Testis (tissue), 3 donors: ENCODE results near the gene XPC. TPM values are rescaled to one million over a fixed set of nuclear protein-coding genes. Genes with fewer than 3 reads are reported as not detected.

ENCODE experiments used
- DNase-seq: peaks from one replicate; pipeline ENCODE4 v3.0.0-alpha.2; 2019
- H3K27ac ChIP-seq, 2 donors: fragments of 200-600 bp; sonication (generic); one replicate each; pipeline ENCODE4 v1.5.1; 2019
- H3K27me3 ChIP-seq: fragments of 200-600 bp; sonication (generic); one replicate; pipeline ENCODE4 v1.5.1; 2019
- H3K36me3 ChIP-seq: fragments of 200-600 bp; sonication (generic); one replicate; pipeline ENCODE4 v1.5.1; 2017; ENCODE audit warnings: low read depth; ENCODE audit errors: missing control alignments
- H3K4me1 ChIP-seq: fragments of 200-600 bp; sonication (generic); one replicate; pipeline ENCODE4 v1.5.1; 2019
- H3K4me3 ChIP-seq, 2 donors: fragments of 200-600 bp; sonication (generic); one replicate each; pipeline ENCODE4 v1.5.1; 2017 to 2019
- H3K9me3 ChIP-seq: fragments of 200-600 bp; sonication (generic); one replicate; pipeline ENCODE4 v1.5.1; 2017
- POLR2A ChIP-seq: fragments of 450-650 bp; IDR thresholded peaks from one replicate; pipeline ENCODE4 v1.6.1; 2017; ENCODE audit warnings: antibody characterized with exemption, mild to moderate bottlenecking, moderate library complexity
- WGBS, 2 donors: methylation state at CpG; one replicate each; pipeline ENCODE4 v1.1.5; 2018; 5-methylcytosine and 5-hydroxymethylcytosine counted together
- intact Hi-C: fragments of 100-400 bp; cut with DNase I; formaldehyde crosslinking; loops from one replicate; pipeline ENCODE4 v1.15.1; 2023; ENCODE audit warnings: low total_unique reads
- polyA plus RNA-seq: library from polyadenylated mRNA; stranded (reverse); fragments of 350-450 nt; fragmentation: Illumina TruSeq; extraction: RNeasy Lipid Tissue Mini Kit (QIAGEN cat#74804); gene quantifications from one replicate; pipeline ENCODE4 v1.2.3, GENCODE V29; 2014; ENCODE audit warnings: low read depth, low replicate concordance; ENCODE audit not compliant: insufficient read depth
- total RNA-seq, 2 donors: library from RNA; depleted of rRNA; stranded (reverse); fragments of >200 nt; gene quantifications; one replicate each; pipeline ENCODE4 v1.2.3, GENCODE V29; 2016
- TF ChIP-seq, protein P1 (sequence below), 3 experiments: fragments of 450-650 bp in 2 of 3; fragments of 200-600 bp in 1 of 3; sonication (generic) in 1 of 3; IDR thresholded peaks; one replicate each; pipeline ENCODE4 v1.5.1; 2016 to 2019; ENCODE audit warnings: antibody characterized with exemption in 3 of 3, mild to moderate bottlenecking in 2 of 3, moderate library complexity in 1 of 3

XPC gene
- total and polyA plus RNA-seq, 3 donors from 2014 or later = 25.1 to 54.1 (median 48.7) TPM

DNA sequence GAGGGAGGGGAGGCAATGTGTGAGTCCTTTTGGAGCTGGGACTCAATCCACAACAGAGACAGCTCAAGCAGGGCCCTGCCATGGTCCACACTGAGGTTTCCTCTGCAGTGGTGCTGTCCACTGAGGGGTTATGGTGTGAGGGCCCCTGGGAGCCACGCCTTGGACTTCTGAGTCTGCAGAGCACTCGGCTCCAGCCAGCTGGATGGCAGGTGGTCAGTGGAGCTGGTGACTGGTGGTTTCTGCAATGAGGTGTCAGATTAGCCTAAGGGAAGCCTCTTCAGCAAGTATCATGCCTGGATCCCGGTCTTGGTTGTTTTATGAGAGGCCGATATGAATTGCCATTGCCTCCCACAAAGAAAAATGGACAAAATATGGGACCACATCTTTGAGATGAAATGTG, 21.9 kb upstream of the XPC start:
- H3K4me1 ChIP-seq = peaks cover 28% of the 10 kb centered on the region
- no peaks in the 10 kb centered on the region for H3K27me3 ChIP-seq
- no peaks in the 10 kb centered on the region for H3K36me3 ChIP-seq
- 81 to 85% methylated on average over 4 of the region's 4 CpGs for WGBS, 2 donors
- no peaks in the 10 kb centered on the region for H3K9me3 ChIP-seq
- intact Hi-C loops = loop anchor here (10.0 kb wide), 1 partner anchor 265 kb away; no protein-coding TSS in a partner anchor
- TF ChIP-seq POLR2A = no peak
- TF ChIP-seq, protein P1, sequence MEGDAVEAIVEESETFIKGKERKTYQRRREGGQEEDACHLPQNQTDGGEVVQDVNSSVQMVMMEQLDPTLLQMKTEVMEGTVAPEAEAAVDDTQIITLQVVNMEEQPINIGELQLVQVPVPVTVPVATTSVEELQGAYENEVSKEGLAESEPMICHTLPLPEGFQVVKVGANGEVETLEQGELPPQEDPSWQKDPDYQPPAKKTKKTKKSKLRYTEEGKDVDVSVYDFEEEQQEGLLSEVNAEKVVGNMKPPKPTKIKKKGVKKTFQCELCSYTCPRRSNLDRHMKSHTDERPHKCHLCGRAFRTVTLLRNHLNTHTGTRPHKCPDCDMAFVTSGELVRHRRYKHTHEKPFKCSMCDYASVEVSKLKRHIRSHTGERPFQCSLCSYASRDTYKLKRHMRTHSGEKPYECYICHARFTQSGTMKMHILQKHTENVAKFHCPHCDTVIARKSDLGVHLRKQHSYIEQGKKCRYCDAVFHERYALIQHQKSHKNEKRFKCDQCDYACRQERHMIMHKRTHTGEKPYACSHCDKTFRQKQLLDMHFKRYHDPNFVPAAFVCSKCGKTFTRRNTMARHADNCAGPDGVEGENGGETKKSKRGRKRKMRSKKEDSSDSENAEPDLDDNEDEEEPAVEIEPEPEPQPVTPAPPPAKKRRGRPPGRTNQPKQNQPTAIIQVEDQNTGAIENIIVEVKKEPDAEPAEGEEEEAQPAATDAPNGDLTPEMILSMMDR (IDR thresholded peaks at IDR 0.05) = no peak
- H3K27ac ChIP-seq = no peak overlapping the region
- DNase-seq = no peak
- H3K4me3 ChIP-seq = no peak overlapping the region

DNA sequence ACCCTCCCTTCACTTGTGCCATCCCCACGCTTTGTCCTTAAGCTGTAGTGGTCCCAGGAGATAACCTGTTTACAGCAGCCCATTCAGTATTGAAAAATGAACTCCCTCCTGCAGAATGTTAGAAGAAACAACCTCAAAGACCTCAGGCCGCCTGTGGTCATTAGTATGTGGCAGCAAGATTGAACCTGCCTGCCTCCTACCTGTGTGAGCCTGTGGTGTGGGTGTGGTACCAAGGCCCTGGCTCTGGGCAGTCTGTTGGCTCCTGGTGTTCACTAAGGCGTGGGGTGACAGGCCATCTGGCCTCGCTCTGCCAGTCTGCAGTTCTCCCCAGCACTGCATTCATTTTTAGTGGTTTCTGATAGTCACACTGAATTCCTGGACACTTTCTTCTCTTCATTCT, 21.2 kb upstream of the XPC start:
- no peak for DNase-seq
- Histone ChIP-seq H3K36me3 (no peaks in the 10 kb centered on the region), H3K4me1 (peaks cover 23% of the 10 kb centered on the region), H3K27ac (no peak overlapping the region), H3K9me3 (no peaks in the 10 kb centered on the region), H3K4me3 (no peak overlapping the region), H3K27me3 (no peaks in the 10 kb centered on the region)
- WGBS, 2 donors = 72 to 97% methylated on average over 4 of the region's 4 CpGs
- intact Hi-C loops = loop anchor here (10.0 kb wide), 1 partner anchor 265 kb away; no protein-coding TSS in a partner anchor
- TF ChIP-seq POLR2A = no peak
- TF ChIP-seq, protein P1 (IDR thresholded peaks at IDR 0.05) = no peak

DNA sequence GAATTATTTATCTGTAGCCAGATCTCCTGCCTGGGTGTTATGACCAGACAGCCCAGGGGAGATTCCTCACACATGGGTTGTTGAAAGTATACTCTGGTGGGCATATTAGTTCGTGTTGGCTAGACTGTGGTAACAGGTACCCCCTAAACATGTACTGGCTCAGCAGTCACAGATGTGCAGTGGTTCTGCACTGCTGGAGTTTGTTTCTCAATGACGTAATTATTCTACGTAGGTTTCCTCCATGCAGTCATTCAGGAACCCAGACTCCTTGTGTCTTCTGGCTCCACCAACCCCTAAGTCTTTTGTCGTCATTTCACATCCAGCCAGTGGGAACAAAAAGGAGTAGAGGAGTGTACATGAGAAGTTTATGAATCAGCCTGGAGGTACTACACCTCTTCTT, 16.5 kb upstream of the XPC start:
- no peak for DNase-seq
- TF ChIP-seq, protein P1 (IDR thresholded peaks at IDR 0.05) = no peak
- no peak for TF ChIP-seq POLR2A
- intact Hi-C loops = no loop called here
- Histone ChIP-seq H3K9me3 (no peaks in the 10 kb centered on the region), H3K4me1 (no peaks in the 10 kb centered on the region), H3K27ac (no peak overlapping the region), H3K4me3 (no peak overlapping the region), H3K27me3 (no peaks in the 10 kb centered on the region), H3K36me3 (no peaks in the 10 kb centered on the region)
- WGBS, 2 donors = 92 to 96% methylated on average over 4 of the region's 4 CpGs

DNA sequence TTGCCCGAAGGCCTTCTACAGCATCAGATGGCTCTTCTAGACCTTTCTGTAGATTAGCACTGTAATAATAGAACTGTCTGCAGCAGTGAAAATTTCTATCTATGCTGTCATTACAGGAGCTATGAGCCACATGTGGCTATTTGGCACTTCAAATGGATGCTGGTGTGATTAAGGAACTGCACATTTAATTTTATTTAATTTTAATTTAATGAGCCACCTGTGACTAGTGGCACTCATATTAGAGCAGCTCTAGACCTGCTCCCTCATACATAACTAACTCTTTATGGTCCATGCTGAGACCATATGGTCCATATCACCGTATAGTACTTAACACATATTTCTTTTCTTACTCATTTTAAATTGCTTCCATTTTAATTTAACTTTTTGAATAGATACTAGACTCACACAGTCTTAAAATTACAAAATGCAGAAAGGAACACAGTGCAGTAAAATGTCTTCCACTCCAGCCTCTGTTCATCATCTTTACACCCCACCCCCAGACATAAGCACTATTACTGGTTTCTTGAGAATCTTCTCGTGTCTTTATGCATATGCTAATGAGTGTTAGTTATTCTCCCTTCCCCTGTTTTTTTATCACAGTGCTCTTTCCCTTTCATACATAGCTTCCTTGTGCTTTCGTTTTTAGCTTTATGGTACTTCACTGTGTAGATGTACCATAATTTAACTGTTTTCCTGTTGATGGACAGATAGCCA, 9.8 kb upstream of the XPC start:
- Histone ChIP-seq H3K36me3 (no peaks in the 10 kb centered on the region), H3K9me3 (no peaks in the 10 kb centered on the region), H3K4me1 (no peaks in the 10 kb centered on the region), H3K27me3 (no peaks in the 10 kb centered on the region), H3K27ac (no peak overlapping the region), H3K4me3 (no peak overlapping the region)
- TF ChIP-seq, protein P1 (IDR thresholded peaks at IDR 0.05) = no peak
- TF ChIP-seq POLR2A = no peak
- intact Hi-C loops = no loop called here
- WGBS, 2 donors = 65 to 89% methylated on average over 4 of the region's 4 CpGs
- no peak for DNase-seq
